B cell (primary cell): ENCODE measurements around the gene TMEM94. TPM values are rescaled to one million over a fixed set of nuclear protein-coding genes. Genes with fewer than 3 reads are reported as not detected.
A peak's percentile ranks its signal among the peaks of the same experiment; 100 is the strongest.

Experiments used
- ATAC-seq: fragments of 200-7000 bp; cut with Tn5 transposase; one replicate; pipeline ENCODE4 v1.10.0; 2021; ENCODE audit warnings: low read depth, mild to moderate bottlenecking, moderate number of reproducible peaks, moderate library complexity
- CTCF ChIA-PET: fragments of 350-600 bp; sonication (Branson Sonifier 250); formaldehyde crosslinking; loops from one replicate; lab custom pipeline; 2021; ENCODE audit warnings: antibody characterized with exemption, inconsistent platforms; lab: Charles Lee
- POLR2A ChIA-PET: fragments of 350-600 bp; sonication (Branson Sonifier 250); formaldehyde crosslinking; loops from one replicate; lab custom pipeline; 2021; ENCODE audit warnings: antibody characterized with exemption; lab: Charles Lee
- DNase-seq: peaks from one replicate; pipeline ENCODE4 v3.0.0; 2013
- H2AFZ ChIP-seq: 2 replicates; pipeline ENCODE4 v1.6.1; 2012; ENCODE audit warnings: mild to moderate bottlenecking, low read depth, low read length; ENCODE audit not compliant: insufficient read depth, poor library complexity, severe bottlenecking
- H3K27ac ChIP-seq, 2 donors: 1 replicate in 1 of 2; 2 replicates in 1 of 2; pipeline ENCODE4 v1.5.1; 2012 to 2013; ENCODE audit warnings: low read length in 2 of 2, mild to moderate bottlenecking in 2 of 2, moderate library complexity in 1 of 2
- H3K27me3 ChIP-seq, 4 experiments: fragments of 200-600 bp in 1 of 4; sonication (generic) in 1 of 4; replicated peaks in 1 of 4; 1 replicate in 2 of 4; 2 replicates in 2 of 4; pipeline versions ENCODE4 v1.6.1 to v1.7.0; 2013 to 2016; ENCODE audit warnings: low read length in 3 of 4, mild to moderate bottlenecking in 2 of 4, mixed read lengths in 1 of 4, moderate library complexity in 1 of 4; ENCODE audit not compliant: insufficient read depth in 4 of 4, control insufficient read depth in 3 of 4; ENCODE audit errors: control extremely low read depth in 1 of 4
- H3K36me3 ChIP-seq, 2 experiments: replicated peaks in 1 of 2; 1 replicate in 1 of 2; 2 replicates in 1 of 2; pipeline versions ENCODE4 v1.6.1 to v1.7.1; 2013; ENCODE audit warnings: low read length in 1 of 2; ENCODE audit not compliant: insufficient read depth in 2 of 2, control insufficient read depth in 1 of 2; ENCODE audit errors: control extremely low read depth in 1 of 2, extremely low read depth in 1 of 2
- H3K4me1 ChIP-seq, 2 donors: fragments of 200-600 bp in 1 of 2; sonication (generic) in 1 of 2; 1 replicate in 1 of 2; 2 replicates in 1 of 2; pipeline versions ENCODE4 v1.5.1 to v1.6.1; 2013 to 2017; ENCODE audit warnings: low read length in 2 of 2; ENCODE audit not compliant: control insufficient read depth in 2 of 2, insufficient read depth in 2 of 2
- H3K4me2 ChIP-seq: replicated peaks from 2 replicates; pipeline ENCODE3; 2012; ENCODE audit warnings: mild to moderate bottlenecking, low read depth, low read length; ENCODE audit not compliant: poor library complexity, severe bottlenecking
- H3K4me3 ChIP-seq, 5 experiments: fragments of 200-600 bp in 1 of 5; sonication (generic) in 1 of 5; 1 replicate in 3 of 5; 2 replicates in 2 of 5; pipeline versions ENCODE4 v1.5.1 to v1.7.0; 2011 to 2016; ENCODE audit warnings: low read length in 4 of 5, mild to moderate bottlenecking in 4 of 5, low read depth in 2 of 5, control low read depth in 1 of 5, moderate library complexity in 1 of 5; ENCODE audit not compliant: insufficient read depth in 1 of 5; ENCODE audit errors: control extremely low read depth in 1 of 5, extremely low read depth in 1 of 5
- H3K79me2 ChIP-seq: fragments of 200-600 bp; sonication (generic); one replicate; pipeline ENCODE4 v1.6.0; 2016; ENCODE audit warnings: low read length; ENCODE audit not compliant: control insufficient read depth, insufficient read depth
- H3K9ac ChIP-seq: fragments of 200-600 bp; sonication (generic); 2 replicates; pipeline ENCODE4 v1.6.1; 2017; ENCODE audit warnings: mild to moderate bottlenecking, low read length, moderate library complexity
- H3K9me3 ChIP-seq, 3 donors: one replicate each; pipeline versions ENCODE4 v1.6.1 to v1.7.1; 2013; ENCODE audit warnings: low read length in 2 of 3; ENCODE audit not compliant: control insufficient read depth in 2 of 3, insufficient read depth in 1 of 3; ENCODE audit errors: control extremely low read depth in 1 of 3
- H4K20me1 ChIP-seq: 2 replicates; pipeline ENCODE4 v1.6.0; 2012; ENCODE audit warnings: mild to moderate bottlenecking, low read length; ENCODE audit not compliant: insufficient read depth, control insufficient read depth, poor library complexity, severe bottlenecking
- H3K27ac Mint-ChIP-seq: one replicate; pipeline ENCODE4 v1.8.0; 2021; ENCODE audit warnings: mixed read lengths
- H3K27me3 Mint-ChIP-seq: one replicate; pipeline ENCODE4 v1.8.0; 2021; ENCODE audit warnings: mixed read lengths
- H3K4me1 Mint-ChIP-seq: one replicate; pipeline ENCODE4 v1.8.0; 2021; ENCODE audit warnings: mixed read lengths
- H3K4me3 Mint-ChIP-seq: one replicate; pipeline ENCODE4 v1.8.0; 2021; ENCODE audit warnings: mixed read lengths
- H3K9me3 Mint-ChIP-seq: one replicate; pipeline ENCODE4 v1.8.0; 2022; ENCODE audit warnings: mixed read lengths; ENCODE audit not compliant: insufficient read depth
- EZH2 ChIP-seq: IDR thresholded peaks from 2 replicates; pipeline ENCODE4 v1.6.1; 2012; ENCODE audit warnings: borderline replicate concordance, low read depth, mild to moderate bottlenecking, moderate library complexity, low read length; ENCODE audit not compliant: insufficient read depth, poor library complexity, severe bottlenecking
- WGBS: methylation state at CpG from one replicate; pipeline ENCODE4 v1.1.5; 2013; ENCODE audit warnings: missing lambda C conversion rate; ENCODE audit not compliant: insufficient coverage; 5-methylcytosine and 5-hydroxymethylcytosine counted together
- intact Hi-C: fragments of 100-400 bp; cut with micrococcal nuclease; formaldehyde crosslinking; loops from one replicate; pipeline ENCODE4 v1.10.0; 2022
- polyA plus RNA-seq: library from polyadenylated mRNA; depleted of rRNA; stranded (reverse); fragments of >200 nt; gene quantifications from 2 replicates; pipeline ENCODE4 v1.2.3, GENCODE V29; 2012
- total RNA-seq, 2 donors: library from RNA; stranded (reverse); fragments of 120-200 nt in 1 of 2; gene quantifications; 1 replicate in 1 of 2; 2 replicates in 1 of 2; pipeline versions ENCODE4 v1.2.3 to v1.2.4, GENCODE V29; 2013 to 2022
- TF ChIP-seq, protein P1 (sequence below): fragments of 200-600 bp; IDR thresholded peaks from one replicate; pipeline ENCODE4 v1.8.0; 2022; ENCODE audit warnings: antibody characterized with exemption, mild to moderate bottlenecking

The TMEM94 gene
- total and polyA plus RNA-seq, 2 donors (not counting 1 experiment from before 2014, with no cell fraction given) = 139 to 158 TPM

DNA sequence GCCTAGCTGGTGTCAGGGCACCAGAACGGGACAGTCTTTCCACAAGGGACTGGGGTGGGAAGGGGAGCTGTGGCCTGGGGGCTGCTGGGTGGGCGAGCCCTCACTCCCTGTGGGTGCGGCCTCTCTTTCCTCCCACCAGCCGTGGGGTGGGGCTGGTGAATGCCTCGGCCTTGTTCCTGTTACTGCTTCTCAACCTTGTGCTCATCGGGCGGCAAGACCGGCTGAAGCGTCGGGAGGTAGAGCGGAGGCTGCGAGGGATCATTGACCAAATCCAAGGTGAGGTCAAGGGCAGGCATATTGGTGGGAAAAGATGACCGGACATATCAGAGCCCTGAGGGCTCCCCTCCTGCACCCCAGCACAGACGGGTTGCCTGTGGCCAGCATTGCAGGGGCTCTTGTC, 29.7 kb downstream of the TMEM94 start:
- ChIA-PET CTCF (interaction anchor here (0.5 kb wide), 1 partner anchor 417 kb away, joined by 3 read pairs; no protein-coding TSS in a partner anchor), POLR2A (no interaction called here)
- Mint-ChIP-seq H3K27me3 (no peaks in the 10 kb centered on the region), H3K4me3 (no peak overlapping the region), H3K27ac (peak overlapping the region; percentile 67), H3K9me3 (no peaks in the 10 kb centered on the region), H3K4me1 (peaks cover 21% of the 10 kb centered on the region)
- TF ChIP-seq, protein P1, sequence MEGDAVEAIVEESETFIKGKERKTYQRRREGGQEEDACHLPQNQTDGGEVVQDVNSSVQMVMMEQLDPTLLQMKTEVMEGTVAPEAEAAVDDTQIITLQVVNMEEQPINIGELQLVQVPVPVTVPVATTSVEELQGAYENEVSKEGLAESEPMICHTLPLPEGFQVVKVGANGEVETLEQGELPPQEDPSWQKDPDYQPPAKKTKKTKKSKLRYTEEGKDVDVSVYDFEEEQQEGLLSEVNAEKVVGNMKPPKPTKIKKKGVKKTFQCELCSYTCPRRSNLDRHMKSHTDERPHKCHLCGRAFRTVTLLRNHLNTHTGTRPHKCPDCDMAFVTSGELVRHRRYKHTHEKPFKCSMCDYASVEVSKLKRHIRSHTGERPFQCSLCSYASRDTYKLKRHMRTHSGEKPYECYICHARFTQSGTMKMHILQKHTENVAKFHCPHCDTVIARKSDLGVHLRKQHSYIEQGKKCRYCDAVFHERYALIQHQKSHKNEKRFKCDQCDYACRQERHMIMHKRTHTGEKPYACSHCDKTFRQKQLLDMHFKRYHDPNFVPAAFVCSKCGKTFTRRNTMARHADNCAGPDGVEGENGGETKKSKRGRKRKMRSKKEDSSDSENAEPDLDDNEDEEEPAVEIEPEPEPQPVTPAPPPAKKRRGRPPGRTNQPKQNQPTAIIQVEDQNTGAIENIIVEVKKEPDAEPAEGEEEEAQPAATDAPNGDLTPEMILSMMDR = no peak
- TF ChIP-seq EZH2 = no peak
- peaks cover 16% of the 10 kb centered on the region for H3K79me2 ChIP-seq
- H3K4me3 ChIP-seq = no peak overlapping the region
- peaks cover 15 to 19% of the 10 kb centered on the region in 2 donors for H3K4me1 ChIP-seq
- H3K36me3 ChIP-seq = peaks cover 0 to 6% of the 10 kb centered on the region in 2 experiments
- 100% methylated on average over 10 of the region's 14 CpGs for WGBS
- H4K20me1 ChIP-seq = no peaks in the 10 kb centered on the region
- H3K4me2 ChIP-seq = no peak overlapping the region
- no peak overlapping the region for H2AFZ ChIP-seq
- ATAC-seq (no peak), DNase-seq (no peak)
- H3K9ac ChIP-seq = no peak overlapping the region
- H3K27ac ChIP-seq = no peak overlapping the region
- no peaks in the 10 kb centered on the region for H3K9me3 ChIP-seq
- H3K27me3 ChIP-seq = no peaks in the 10 kb centered on the region
- intact Hi-C loops = no loop called here

DNA sequence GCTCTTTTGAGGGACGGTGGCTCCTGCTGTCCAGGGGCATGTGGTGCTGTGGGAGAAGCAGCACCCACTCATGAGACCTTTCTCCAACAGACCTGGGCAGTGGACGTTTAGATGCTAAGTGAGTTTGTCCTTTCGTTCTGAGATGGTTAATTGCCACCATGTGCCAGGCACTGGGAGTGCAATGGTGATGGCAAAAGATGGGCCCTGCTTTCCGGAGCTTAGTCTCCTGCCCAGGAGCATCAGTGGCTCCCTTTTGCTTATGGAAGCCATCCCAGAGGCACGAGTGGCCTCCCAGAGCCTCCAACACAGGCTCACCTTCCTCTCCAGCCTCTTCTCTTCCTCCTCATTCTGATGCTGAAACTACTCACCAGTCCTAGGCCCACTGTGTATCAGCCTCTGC, 30.5 kb downstream of the TMEM94 start:
- Histone ChIP-seq H3K4me3 (peak overlapping the region in 1 of 5 experiments; percentile 48), H3K4me2 (peak overlapping the region; percentile 75), H3K79me2 (peaks cover 12% of the 10 kb centered on the region), H2AFZ (peak overlapping the region; percentile 94), H3K9ac (no peak overlapping the region), H3K4me1 (peaks cover 15 to 19% of the 10 kb centered on the region in 2 donors), H3K27me3 (no peaks in the 10 kb centered on the region), H4K20me1 (no peaks in the 10 kb centered on the region), H3K36me3 (peaks cover 0 to 14% of the 10 kb centered on the region in 2 experiments), H3K27ac (peak overlapping the region; percentile 72 to 74), H3K9me3 (no peaks in the 10 kb centered on the region)
- no peak for ATAC-seq
- peak overlapping the region; percentile 89 for H3K27ac Mint-ChIP-seq
- no peak for DNase-seq
- CTCF ChIA-PET = interaction anchor here (0.5 kb wide), 1 partner anchor 418 kb away, joined by 3 read pairs; no protein-coding TSS in a partner anchor
- no peak for TF ChIP-seq EZH2
- TF ChIP-seq, protein P1 = no peak
- POLR2A ChIA-PET = no interaction called here
- peaks cover 21% of the 10 kb centered on the region for H3K4me1 Mint-ChIP-seq
- peak overlapping the region; percentile 75 for H3K4me3 Mint-ChIP-seq
- WGBS = 83% methylated on average over 5 of the region's 5 CpGs
- no peaks in the 10 kb centered on the region for H3K27me3 Mint-ChIP-seq
- H3K9me3 Mint-ChIP-seq = no peaks in the 10 kb centered on the region
- intact Hi-C loops = no loop called here
